GM19240 (cell line): ENCODE data around the gene OR6Y1.

Experiments used
- DNase-seq: peaks from one replicate; pipeline ENCODE4 v3.0.0; 2011; ENCODE audit warnings: low spot score; ENCODE audit not compliant: insufficient read length

Gene OR6Y1, protein sequence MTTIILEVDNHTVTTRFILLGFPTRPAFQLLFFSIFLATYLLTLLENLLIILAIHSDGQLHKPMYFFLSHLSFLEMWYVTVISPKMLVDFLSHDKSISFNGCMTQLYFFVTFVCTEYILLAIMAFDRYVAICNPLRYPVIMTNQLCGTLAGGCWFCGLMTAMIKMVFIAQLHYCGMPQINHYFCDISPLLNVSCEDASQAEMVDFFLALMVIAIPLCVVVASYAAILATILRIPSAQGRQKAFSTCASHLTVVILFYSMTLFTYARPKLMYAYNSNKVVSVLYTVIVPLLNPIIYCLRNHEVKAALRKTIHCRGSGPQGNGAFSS

DNA sequence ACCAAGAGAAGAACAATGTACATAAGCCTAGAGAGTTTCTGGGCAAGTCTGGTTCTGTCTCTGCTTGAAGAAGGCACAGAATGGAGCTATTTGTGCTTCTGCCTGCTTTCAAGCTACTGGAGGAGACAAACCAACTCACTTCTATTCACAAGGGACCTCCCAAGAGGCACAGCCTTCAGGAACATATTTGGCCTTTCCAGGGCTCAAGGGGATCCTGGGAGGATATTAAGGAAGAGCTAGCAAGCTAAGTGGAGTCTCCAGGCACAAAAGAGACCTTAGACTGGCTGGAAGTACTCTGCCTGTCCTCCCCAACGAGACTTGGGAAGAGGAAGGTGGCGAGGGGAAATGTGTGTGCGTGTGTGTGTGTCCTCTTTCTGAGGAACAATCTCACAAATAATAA lies at the start of gene OR6Y1:
Gene OR6Y1, minus strand, starts transcription at position 54 of the 400 bp plus-strand sequence. CDS start 6,300 bp downstream, outside the sequence.
- DNase-seq: no peak

DNA sequence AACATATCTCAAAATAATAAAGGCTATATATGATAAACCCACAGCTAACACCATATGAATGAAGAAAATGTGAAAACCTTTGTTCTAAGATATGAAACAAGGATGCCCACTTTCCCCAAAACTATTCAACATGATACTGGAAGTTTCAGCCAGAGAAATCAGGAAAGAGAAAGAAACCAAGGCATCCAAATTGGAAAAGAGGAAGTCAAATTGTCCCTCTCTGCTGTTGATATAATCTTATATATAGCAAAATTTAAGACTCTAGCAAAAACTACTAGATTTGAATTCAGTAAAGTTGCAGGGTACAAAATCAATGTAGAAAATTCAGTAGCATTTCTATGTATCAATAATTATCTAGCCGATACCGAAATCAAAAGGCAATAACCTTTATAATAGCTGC lies 46.5 kb upstream of the OR6Y1 start:
- no peak for DNase-seq

DNA sequence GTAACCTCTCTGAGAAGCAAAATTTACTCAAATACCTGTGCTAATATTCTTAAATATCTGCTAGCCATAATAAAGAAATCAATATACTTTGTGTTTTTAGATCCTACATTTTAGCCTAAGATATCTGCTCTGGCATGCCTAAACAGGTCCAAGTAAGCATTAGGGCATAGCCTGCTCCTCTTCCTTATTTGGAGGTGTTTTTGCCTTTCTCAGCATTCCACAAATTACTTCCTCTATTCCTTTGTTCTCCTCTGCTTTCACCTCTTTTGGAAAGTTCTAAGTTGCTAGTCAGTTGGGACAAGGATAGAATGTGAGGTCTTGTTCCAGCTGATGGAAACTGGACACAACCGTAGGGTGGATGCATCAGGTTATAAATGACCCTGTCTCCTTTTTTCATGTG lies 32.7 kb upstream of the OR6Y1 start:
- DNase-seq: no peak

DNA sequence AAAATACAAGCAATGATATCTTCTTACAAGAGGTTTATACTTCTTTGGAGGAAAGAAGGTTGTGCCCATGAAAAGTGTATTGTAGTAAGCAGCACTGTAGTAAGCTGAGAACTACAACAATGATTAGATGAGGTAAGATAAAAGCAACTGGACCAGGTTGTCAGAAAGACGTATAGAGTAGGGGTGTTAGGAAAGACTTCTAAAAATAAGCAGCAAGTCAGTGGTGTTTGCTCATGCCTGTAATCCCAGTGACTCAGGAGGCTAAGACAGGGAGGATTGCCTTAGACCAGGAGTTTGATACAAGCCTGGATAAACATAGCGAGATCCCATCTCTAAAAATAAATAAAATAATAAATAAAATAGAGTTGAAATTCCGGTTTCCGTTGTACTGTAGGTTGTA lies 29.8 kb upstream of the OR6Y1 start:
- DNase-seq: no peak

DNA sequence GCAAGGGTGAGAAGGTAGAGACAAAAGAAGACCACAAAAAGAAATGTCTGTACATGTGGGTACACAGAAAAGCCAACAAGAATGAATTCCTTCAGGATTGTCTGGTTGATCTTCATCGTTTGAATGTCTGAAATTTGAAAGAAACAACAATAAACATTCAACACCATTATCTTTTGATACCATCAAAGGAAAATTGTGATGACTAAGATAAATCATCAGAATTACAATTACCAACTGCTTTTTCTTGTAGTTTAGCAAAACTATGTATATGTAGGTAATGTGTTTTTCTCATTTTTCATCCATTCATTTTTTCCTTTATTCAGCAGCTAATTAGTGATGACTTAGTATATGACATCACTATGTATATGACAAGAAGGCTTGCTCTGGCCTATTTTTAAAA lies 25.5 kb upstream of the OR6Y1 start, which contains the start of gene OR10X1:
Gene OR10X1, minus strand, starts transcription at position 167 of the 400 bp plus-strand sequence. Its CDS starts 0 bp downstream, at position 167.
- no peak for DNase-seq

DNA sequence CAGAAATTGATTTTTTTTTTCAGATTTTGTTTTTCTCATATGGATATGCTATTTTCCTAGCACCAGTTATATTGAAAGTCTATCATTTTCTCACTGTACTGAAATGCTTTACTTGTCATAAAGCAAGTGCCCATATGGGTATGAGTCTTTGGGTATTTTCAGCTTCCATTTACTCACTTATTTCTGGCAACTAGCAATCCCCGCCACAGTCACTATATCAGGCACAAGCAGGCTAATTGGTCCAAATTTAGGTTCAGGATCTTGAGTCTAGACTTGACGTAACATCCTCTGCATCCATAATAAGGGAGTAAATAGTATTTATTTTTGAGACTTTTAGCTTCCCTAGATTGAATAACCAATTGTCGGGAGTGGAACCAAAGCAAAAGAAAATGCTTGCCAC lies 23.4 kb upstream of the OR6Y1 start:
- DNase-seq: no peak

DNA sequence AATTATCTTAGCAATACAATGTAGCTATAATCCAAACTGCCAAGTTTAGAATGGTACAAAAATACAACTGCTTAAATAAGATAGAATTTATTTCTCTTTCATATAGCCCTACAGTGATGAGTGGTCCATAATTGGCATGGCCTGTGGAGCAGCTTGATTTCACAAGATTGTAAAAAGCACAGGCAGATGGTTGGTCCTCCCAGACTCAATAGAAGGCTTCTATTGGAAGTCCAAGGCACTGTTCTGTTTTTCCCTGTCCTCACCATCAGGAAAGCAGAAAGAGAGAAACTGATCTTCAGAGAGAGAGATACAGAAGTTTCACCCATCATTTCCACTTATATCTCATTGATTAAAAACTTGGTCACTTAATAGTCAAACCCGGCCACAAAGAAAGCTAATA lies 18.0 kb upstream of the OR6Y1 start:
- DNase-seq: no peak

DNA sequence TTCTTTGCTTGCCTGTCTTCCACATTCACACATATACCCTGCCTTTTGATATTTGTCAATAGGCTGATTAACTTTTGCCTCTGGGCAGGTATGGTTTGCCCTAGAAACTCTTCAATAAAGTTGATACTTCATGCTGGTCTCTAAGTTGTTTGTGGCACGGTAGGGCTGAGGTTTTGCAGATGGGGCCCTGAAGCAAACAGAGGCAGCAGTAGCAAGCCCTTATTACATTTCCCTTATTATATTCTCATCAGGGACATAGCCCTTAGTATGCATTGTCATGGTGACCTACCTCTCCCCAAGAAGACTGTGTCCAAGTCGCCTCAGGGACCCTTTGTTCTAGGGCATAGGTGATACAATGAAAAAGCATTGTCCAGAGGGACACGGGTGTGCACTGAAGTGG lies 16.3 kb upstream of the OR6Y1 start, which contains the start of gene OR6P1:
Gene OR6P1, minus strand, starts transcription at position 101 of the 400 bp plus-strand sequence. CDS start 6,976 bp downstream, outside the sequence.
- DNase-seq: no peak

DNA sequence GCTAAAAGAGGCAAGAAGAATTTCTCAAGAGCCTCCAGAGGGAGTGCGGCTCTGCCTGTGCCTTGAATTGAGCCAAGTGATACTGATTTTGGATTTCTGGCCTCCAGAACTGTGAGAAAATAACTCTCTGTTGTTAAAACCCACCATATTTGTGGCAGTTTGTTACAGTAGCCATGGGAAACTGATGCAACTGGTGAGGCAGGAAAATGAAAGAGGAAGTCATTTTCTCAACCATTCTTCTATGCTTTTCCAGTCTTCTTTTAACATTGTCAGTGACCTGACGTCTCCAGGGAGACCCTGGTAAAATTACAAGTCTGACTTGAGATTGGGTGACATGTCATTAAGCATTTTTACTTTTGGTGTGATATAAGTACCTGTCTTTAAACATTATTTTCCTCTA lies 10.4 kb upstream of the OR6Y1 start:
- no peak for DNase-seq

DNA sequence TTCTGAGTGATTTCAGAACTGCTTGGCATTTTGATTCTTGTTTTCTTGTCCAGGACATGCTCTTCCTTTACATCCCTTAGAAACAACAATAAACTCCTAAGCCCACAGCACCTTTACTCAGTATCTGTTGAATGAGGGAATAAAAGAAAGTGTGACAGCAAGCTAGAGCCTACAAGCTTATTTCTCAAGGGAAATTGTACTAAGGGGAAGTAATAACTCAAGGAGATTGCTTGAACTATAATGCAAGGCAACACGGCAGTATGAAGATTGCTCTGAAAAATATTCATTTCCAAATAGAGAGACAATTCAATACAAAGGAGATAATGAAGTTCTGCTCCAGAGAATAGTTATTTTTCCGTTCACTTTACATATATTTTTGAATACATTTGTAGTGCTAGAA lies 9.6 kb upstream of the OR6Y1 start:
- DNase-seq: no peak

DNA sequence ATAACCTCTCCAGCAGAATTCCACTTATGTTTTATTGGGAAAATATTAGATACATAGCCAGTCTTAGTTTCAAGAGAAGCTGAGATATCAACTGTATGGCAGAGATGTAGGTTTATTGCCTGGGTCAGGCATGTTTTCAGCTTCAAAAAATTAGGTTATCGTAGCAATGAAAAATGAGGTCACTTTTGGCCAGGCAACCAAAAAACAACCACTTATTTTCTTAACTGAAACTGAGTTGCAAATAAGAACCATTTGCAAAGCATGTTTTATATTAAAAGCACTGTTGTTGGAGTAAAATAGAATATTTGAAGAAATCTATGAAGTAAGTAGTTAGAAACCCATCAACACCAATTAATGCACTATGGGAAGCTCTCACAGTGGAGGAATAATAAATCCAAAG lies 5.5 kb upstream of the OR6Y1 start:
- no peak for DNase-seq

DNA sequence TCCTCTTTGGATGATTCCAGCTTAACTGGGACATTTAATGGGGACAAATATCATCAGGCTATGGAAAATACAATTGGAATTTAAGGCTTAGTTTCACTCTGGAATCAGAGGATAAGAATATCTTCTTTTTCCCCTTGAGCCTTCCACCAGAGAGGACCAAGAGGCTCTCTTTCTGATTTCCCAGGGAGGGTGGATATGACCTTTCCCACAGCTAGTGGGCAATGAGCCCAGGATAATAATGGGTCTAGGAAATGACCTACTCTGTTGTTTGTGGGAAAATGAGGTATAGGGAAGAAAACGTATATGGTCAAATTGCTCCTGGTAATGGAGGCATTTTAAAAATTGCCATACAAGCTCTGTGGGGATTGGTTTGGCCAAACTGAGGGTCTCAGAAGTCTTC lies 1.9 kb downstream of the OR6Y1 start:
- no peak for DNase-seq

DNA sequence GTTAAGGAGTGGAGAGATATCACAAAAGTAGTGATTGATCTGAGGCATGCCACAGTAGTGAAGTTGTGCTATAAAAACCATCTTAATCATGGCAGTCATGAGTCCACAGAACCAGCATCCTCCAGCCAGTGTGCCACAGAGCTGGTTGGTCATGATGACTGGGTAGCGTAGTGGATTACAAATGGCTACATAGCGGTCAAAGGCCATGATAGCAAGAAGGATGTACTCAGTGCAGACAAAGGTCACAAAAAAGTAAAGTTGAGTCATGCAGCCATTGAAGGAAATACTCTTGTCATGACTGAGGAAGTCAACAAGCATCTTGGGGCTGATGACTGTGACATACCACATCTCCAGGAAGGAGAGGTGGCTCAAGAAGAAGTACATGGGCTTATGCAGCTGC lies 6.7 kb downstream of the OR6Y1 start:
- DNase-seq: no peak

DNA sequence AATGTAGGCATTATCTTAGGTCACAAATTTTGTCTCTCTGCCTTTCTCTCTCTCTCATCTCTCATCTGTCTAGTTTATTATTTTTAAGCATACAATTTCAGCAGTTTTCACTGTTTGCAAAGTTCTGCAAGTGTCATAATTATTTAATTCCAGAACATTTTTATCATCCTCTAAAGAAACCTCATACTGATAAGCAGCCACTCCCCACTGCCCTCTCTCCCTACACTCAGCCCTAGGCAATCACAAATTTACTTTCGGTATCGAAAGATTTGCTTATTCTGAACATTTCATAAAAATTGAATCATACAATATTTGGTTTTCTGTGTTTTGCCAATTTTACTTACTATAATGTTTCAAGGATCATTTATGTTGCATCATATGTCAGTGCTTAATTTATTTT lies 16.6 kb downstream of the OR6Y1 start:
- DNase-seq: no peak

DNA sequence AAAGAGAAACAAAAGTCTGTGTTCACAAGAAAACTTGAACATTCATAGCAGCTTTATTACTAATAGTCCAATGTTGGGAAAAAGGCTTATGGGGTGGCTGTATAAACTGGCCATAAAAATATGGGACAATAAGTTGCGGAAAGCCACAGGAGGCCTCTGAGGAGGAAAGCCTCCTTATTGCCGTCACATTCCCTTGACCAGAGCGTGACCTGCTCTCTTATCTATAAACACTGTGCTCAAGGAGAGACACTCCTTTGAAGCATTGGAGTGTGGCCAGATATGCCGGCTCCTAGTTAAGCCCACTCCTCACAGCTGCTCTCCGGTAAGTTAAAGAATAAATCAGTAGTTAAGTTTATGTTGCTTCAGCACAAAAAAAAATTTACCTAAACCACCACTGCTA lies 19.7 kb downstream of the OR6Y1 start:
- DNase-seq: no peak

DNA sequence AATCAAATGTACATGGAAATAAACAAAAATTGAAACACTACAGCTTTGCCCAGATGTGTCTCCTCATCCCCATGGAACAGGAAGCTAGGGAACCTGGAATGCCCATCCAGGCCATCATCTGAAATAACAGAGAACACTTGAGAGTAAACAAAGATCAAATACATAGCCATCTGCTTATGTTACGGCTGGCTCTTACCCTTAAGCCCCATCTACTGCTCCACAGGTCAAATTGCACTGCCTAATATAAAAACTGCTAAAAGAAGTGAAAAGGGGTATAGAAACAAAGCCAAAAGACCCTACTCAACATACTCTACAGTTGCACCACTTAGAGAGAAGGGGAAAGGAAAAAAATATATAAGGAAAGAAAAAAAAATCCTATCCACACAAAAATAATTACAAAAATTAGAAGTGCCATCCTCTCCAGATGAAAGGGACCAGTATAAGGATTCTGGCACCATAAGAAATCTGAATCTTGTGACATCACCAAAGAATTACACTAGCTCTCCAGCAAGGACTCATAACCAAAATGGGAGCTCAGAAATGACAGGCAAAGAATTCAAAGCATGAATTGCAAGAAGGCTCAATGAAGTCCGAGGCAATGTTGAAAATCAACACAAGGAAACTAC lies 26.9 kb downstream of the OR6Y1 start:
- no peak for DNase-seq

DNA sequence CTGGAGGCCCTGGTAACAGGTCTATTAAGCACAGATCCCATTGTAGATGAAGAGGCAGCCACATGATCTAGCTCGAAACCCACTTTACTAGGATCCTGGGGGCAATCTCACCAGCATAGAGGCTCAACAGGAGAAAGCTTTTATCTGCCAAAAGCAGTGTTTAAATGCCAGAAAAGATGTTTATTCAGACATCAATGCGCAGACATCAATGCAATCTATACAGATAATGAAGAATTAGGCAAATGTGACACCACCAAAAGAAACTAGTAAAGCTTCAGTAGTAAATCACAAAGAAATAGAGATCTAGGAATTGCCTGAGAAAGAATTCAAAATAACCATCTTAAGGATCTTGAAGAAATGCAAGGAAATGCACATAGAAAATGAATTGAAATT lies 32.5 kb downstream of the OR6Y1 start:
- no peak for DNase-seq

DNA sequence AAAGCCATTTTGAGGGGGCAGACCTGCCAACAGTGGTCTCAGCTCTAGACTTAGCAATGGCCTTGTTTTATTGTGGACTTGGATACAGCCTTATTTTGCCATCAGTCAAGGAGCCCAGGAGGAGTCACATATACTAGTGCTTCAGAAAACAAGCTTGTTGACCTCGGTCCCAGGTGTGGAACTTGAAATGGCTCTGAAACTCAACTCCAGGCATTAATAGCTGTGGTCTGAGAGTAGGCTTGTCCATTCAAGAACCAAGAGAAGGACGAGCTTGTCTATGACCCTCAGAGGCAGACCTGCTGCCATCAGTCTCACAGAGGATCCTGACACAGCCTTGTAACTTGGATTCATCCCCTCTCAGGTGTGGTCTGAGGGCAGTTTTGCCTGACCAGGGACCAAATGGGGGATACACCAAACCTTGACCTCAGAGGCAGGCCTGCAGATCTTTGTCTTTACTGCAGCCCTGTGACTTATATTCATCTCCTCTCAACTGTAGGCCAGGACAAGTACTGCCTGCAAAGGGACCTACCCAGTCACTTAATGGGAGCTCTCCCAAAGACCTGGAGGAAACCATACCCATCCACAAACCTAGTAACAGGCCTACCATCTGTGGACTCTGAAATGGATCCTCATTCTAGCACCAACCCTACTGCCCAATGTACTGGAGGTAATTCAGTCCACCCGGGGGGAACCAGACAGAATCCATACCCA lies 33.1 kb downstream of the OR6Y1 start:
- no peak for DNase-seq

DNA sequence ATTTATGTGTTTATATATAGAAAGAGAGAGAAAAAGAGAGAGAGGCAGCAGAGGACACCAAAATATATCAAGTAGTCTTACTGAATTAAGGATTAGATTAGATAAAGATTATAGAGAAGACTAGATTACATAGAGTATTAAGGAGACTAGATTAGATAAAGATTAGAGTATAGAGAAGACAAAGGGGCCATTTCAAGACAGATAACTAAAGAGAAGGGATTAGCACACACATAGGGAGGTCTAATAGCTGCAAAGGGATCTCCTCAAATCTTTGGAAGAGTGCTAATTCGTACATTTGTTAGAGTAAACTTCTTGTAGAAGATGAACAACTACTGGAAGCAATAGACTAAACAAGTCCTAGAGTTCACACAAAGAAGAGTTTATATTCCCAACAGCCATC lies 34.2 kb downstream of the OR6Y1 start:
- DNase-seq: no peak

DNA sequence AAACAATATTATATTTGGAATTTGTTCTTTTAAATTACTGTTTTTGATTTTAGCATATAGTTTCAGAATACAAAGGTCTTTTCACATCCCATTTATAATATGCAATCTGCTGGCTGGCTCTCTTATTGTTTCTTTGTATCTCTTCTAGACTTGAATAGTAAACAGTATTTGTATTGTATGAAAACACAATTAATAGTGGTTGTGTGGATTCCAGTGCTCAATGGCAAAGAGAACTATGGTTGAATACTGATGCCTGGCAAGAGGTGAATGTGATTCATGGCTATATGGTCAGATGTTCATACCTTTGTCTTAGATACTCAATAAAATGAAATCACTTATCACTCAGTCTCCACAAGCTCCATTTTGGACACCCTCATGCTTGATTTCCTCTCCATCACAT lies 37.2 kb downstream of the OR6Y1 start:
- no peak for DNase-seq

DNA sequence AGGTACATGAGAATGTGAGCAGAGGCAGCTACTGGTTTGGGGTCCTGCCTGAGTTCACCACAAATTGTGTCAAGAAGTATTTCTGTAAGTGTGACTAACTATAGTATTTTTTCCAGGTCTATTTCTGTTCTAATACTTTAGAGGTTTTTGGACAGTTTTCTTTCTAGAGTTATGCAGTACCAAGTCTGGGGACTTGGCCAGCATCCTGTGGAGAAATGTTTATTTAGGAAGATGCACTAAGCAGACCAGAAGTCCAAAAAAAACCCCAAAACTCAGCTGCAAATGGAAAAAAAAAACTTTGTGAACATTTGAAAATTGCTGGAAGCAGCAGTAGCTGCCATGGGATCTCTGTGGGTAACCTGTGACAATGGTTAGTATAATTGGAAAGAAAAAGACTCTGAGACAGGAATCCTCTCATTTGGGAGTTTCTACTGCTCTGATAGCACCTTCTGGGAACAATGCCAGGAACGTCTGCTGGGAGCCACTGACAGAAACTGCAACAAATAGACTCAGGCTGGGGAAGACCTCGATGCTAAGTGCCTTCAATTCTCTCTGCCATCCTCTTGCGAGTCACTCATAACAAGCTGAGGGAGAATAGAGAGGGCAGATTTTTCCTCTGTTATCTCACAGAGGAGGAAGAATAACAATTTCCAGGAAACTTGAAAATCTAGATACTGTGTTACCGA lies 44.6 kb downstream of the OR6Y1 start:
- no peak for DNase-seq

DNA sequence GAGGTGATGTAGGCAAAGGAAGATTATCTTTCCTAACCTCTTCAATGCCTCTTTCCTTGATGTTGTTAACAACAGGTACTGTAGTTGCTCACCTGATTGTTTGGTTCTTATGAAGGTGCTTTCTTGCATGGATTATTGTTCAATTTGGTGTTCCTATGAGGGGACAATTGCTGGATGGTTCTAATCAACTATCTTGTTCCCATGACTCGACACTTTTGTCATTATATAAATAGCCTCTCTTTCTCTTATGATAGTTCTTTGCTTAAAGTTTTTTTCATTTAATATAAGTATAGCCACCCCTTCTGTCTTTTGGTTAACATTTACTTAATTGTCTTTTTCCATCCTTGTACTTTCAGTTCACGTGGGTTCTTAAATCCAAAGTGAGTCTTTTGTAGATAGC lies 46.7 kb downstream of the OR6Y1 start:
- no peak for DNase-seq
